Amniotic epithelial cell (primary cell): ENCODE results near the gene OR2G6.
"Not testable (repeated sequence)": the region's sequence is repeated elsewhere in the genome, so short reads cannot be mapped to it uniquely, and the experiment has no call there.

Experiments
- DNase-seq: peaks from one replicate; pipeline ENCODE4 v3.0.0-alpha.2; 2010; ENCODE audit warnings: low read depth

Gene OR2G6

GRCh38 chr1:248507773-248508172, at the start of gene OR2G6:
Gene OR2G6 (plus strand): TSS chr1:248508073. CDS start chr1:248521647, 13,574 bp downstream.
- not testable (repeated sequence) for DNase-seq

DNA sequence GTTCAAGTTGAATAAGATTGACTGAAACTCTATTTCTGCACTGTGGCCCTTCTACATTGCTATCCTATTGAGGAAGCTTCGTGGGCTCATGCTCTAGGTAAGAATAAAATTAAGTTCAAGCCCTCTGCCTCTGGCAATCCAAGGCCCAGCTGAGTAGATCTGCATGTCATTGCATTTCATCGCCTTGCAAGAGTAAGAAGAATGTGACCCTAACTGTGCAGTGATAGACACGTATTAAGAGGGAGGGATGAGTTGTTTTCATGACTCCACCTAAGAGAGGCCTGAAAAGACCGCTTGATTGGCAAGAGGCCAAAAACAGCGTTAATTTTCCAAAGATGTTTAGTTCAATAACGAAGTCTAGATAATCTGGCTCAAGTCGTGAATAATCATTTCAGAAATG, 48.8 kb upstream of the OR2G6 start:
- not testable (repeated sequence) for DNase-seq

DNA sequence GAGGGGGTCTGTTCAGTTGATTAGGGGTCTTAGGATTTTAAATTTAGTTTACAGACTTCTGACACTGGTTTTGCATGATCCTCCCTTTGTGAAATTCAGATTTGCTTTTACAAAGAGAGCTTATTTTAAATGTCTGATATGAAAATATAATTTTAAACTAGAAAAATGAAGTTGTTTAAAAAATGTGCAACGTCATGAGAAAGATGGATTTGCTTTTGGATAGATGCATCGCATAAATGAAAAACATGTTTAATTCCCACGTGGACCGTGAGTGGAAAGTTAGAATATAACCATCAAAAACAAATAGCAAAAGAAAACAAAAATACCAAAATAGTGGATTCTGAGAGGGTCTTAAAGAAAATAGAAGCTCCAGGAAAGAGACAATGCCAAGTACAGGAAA, 36.7 kb upstream of the OR2G6 start:
- no peak for DNase-seq

- DNase-seq = not testable (repeated sequence)
Measured at GRCh38 chr1:248472111-248472510, 35.8 kb upstream of the OR2G6 start.

- DNase-seq = not testable (repeated sequence)
Measured at GRCh38 chr1:248473051-248473450, 34.8 kb upstream of the OR2G6 start, which contains the start of gene OR2T3. Gene OR2T3 (plus strand): TSS chr1:248473351. CDS start chr1:248473351, 0 bp downstream.

DNA sequence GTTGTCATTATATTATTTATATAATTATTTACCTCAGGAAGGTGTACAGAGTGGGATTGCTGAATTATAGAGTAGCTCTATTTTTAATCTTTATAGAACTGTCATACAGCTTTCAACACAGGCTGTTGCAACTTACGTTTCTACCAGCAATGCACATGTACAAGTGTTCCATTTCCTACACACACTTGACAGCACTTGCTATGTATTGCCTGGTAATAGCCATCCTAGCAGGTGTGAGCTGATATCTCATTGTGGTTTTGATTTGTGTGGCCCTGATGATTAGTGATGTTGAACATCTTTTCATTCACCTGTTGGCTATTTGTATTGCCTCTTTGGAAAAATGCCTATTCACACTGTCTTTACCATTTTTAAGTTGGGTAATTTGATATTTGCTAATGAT, 32.2 kb upstream of the OR2G6 start:
- DNase-seq = not testable (repeated sequence)

GRCh38 chr1:248481686-248482579, 25.9 kb upstream of the OR2G6 start:
- DNase-seq = not testable (repeated sequence)

- DNase-seq = not testable (repeated sequence)
Measured at GRCh38 chr1:248488289-248488688, 19.6 kb upstream of the OR2G6 start, which contains the start of gene OR2T5. Gene OR2T5 (plus strand): TSS chr1:248488589. CDS start chr1:248488589, 0 bp downstream.

DNA sequence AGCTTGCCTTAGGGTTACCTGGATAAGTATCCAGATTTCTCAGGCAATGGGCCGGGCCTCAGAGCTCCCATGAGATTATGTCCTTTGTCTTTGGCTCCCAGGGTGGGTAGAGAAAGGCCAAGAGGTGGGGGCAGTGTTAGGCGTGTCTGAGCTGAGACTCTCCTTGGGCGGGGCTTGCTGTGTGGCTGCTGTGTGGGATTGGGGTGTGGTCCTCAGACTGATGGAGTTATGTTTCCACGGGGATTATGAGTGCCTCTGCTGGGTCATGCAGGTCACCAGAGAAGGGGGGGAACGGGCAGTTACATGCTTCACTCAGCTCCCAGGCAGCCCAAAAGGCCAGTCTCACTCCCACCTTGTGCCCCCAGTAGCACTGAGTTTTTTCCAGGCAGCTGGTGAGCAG, 11.2 kb upstream of the OR2G6 start:
- not testable (repeated sequence) for DNase-seq

DNA sequence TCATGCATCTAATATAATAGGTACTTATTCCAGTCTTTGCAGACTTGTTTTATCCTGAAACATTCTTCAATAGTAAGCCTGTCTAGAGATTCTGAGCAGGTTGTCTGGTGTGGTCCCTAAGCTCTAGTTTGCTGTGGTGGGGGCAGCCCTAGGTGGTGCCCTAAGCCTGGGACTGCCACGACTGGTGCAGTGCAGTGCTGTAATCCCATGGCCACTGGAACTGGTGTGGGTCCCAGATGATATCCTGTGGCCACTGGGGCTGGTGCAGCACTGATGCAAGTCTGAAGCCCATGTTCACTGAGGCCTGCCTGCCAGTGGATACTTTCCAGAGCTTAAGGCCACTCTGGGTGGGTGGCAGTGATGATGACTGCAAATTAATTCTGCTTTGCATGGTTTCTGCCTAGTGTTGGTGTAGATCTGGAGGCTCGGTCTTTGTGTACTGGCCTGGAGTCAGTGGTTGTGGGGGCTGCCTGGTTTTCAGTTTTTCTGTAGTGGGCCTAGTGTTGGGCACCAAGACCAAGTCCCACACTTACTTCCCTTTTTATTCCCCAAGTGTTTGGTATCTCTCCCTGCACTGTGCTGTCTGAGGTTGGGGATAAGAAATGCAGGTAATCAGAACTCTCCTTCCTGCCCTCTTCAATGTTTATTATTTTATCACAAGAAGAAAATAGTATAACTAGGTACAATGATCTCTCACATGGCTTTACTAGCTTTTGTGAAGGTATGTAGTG, 7.4 kb upstream of the OR2G6 start:
- DNase-seq = not testable (repeated sequence)

GRCh38 chr1:248510217-248510616, 2.3 kb downstream of the OR2G6 start:
- not testable (repeated sequence) for DNase-seq

DNA sequence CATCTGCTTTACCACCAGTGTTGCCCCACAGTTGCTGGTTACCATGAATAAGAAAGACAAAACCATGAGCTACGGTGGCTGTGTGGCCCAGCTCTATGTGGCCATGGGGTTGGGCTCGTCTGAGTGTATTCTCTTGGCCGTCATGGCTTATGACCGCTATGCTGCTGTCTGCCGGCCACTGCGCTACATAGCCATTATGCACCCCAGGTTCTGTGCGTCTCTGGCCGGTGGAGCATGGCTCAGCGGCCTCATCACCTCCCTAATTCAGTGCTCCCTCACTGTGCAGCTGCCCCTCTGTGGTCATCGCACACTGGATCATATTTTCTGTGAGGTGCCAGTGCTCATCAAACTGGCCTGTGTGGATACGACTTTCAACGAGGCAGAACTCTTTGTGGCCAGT, 14.0 kb downstream of the OR2G6 start:
- DNase-seq = no peak

GRCh38 chr1:248537449-248537848, 29.6 kb downstream of the OR2G6 start:
- DNase-seq = not testable (repeated sequence)

DNA sequence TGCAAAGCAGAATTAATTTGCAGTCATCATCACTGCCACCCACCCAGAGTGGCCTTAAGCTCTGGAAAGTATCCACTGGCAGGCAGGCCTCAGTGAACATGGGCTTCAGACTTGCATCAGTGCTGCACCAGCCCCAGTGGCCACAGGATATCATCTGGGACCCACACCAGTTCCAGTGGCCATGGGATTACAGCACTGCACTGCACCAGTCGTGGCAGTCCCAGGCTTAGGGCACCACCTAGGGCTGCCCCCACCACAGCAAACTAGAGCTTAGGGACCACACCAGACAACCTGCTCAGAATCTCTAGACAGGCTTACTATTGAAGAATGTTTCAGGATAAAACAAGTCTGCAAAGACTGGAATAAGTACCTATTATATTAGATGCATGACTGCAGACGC, 39.5 kb downstream of the OR2G6 start:
- not testable (repeated sequence) for DNase-seq

- not testable (repeated sequence) for DNase-seq
Measured at GRCh38 chr1:248551027-248551426, 43.2 kb downstream of the OR2G6 start.

- not testable (repeated sequence) for DNase-seq
Measured at GRCh38 chr1:248562672-248563071, 54.8 kb downstream of the OR2G6 start, which contains the start of gene OR2T29. Gene OR2T29 (minus strand): TSS chr1:248562772. CDS start chr1:248559491, 3,281 bp downstream.

DNA sequence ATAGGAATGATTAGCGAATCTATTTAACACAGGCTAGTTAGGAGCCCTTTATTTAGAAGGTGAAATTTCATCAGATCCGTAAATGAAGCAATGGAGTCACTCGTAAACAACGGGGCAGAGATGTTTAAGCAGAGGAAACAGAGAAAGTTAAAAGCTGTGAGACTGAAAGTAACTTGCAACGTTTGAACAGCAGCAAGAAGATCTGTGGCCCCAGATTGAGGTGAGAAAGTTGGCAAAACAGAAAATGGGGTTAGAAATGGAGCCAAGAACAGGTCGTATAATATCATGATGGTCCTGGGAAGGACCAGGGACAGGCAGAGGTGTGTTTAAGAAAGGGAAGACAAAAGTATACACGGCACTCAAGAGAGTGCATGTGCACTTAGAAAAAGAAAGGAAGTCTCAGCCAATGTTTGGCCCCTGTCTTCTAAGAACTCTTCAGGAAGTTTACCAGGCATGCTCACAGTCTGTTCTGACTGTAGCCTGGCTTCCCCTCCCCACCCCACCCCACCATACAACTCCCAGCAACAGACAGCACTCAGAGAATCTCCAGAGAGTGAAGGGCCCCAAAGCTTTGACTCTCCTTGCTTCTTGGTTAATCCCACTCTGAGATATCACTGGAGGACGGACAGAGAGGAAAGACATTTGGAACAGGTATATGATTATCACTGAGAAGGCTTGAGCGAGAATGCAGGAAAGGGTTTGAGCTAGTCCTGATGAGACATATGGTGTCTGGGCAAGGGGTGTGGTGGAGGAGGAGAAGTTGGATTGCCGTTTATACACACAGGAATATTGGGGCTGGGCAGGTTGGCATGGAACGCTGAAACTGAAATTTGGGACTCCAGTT, 57.9 kb downstream of the OR2G6 start:
- not testable (repeated sequence) for DNase-seq

GRCh38 chr1:248569049-248569448, 61.2 kb downstream of the OR2G6 start:
- DNase-seq = not testable (repeated sequence)

DNA sequence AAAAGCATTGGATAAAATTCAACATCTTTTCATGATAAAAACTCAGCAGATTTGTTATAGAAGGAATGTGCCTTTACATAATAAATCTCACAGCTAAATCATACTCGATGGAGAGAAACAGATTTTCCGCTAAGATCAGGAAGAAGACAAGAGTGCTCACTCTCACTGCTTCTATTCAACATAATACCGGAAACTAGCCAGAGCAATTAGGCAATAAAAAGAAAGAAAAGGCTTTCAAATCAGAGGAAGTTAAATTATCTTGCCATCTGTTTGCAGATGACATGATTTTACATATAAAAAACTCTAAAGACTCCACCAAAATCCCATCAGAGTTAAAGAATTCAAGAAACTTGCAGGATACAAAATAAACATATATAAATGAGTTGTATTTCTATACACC, 62.9 kb downstream of the OR2G6 start:
- DNase-seq = not testable (repeated sequence)

- not testable (repeated sequence) for DNase-seq
Measured at GRCh38 chr1:248572049-248572448, 64.2 kb downstream of the OR2G6 start.

GRCh38 chr1:248573856-248574255, 66.0 kb downstream of the OR2G6 start:
- DNase-seq = not testable (repeated sequence)
